Right ventricle myocardium inferior (tissue), 1 donor: ENCODE measurements around the gene SULT1C2. TPM values are rescaled to one million over a fixed set of nuclear protein-coding genes. Genes with fewer than 3 reads are reported as not detected.

ENCODE experiments used
- ATAC-seq: fragments of 200-7000 bp; cut with Tn5 transposase; one replicate; pipeline ENCODE4 v1.9.1; 2020; ENCODE audit warnings: mild to moderate bottlenecking, moderate library complexity
- DNase-seq: peaks from one replicate; pipeline ENCODE4 v3.0.0; 2021; ENCODE audit errors: missing footprints
- intact Hi-C: fragments of 100-400 bp; cut with DNase I; formaldehyde crosslinking; loops from one replicate; pipeline ENCODE4 v1.11.0; 2022
- long read RNA-seq: library from polyadenylated mRNA; unstranded; transcript quantifications from one replicate; pipeline ENCODE4 v2.0.0, GENCODE V29; 2021
- total RNA-seq: library from RNA; stranded (reverse); fragmentation: NEBNext Ultra II Directional; extraction: Animal tissue kit (Norgen Biotek cat#: 25700); gene quantifications from one replicate; pipeline ENCODE4 v1.2.1, GENCODE V29; 2021
- donor health status: DM: no; HTN: yes; CAD: no; lungs with severe emphysema.

The SULT1C2 gene
- 0.87 TPM for total RNA-seq
- long read RNA-seq, partial matches to known transcripts = 0 of 2 reads
- long read RNA-seq, other reads (novel, unspliced or antisense) = 2 of 2 reads

GRCh38 chr2:108288534-108289106 is at the start of gene SULT1C2:
SULT1C2 (plus strand) TSS chr2:108288895; CDS start chr2:108293668, 4,773 bp downstream.
- intact Hi-C loops = no loop called here
- DNase-seq (no peak), ATAC-seq (no peak)

DNA sequence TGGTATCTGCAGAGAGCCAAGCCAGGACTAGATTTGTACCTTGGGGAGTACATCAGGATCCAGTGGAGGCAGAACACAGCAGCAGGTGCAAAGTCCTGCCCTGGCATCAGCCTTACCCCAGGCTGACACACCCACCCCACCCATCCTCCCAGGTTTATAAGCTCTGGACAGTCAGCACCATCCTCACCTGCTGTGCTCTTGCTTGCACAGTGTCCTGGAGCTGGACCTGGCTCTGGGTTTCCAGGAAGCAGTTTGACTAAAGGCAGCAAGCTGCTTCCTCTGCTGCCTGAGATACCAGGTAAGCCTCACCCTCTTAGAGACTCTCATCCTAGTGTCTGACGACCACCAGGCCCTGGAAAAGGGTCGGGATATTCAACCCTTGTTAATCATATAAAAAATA is 48.9 kb upstream of the SULT1C2 start, which contains the start of gene SULT1C3:
Gene SULT1C3, plus strand, starts transcription at position 183 of the 400 bp plus-strand sequence. CDS start 7,227 bp downstream, outside the sequence.
- DNase-seq (no peak), ATAC-seq (no peak)
- intact Hi-C loops = no loop called here

DNA sequence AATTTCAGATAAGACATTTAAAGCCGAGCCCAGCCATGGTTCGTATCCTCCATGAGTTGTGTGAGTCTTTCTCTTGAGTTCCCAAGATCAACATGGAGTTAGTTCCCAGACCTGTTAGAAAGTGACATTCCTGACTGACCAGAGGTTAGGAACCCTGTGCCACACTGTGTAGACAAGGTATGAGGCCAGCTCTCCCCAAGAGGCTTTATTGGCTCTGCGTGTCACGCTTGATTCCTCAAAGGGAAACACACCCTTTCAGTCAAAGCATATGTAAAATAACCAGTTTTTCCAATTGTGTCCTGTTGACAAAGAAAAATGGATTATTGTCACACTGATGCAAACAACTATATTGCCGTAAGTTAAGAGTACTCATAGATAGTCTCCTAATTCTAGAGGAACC is 47.7 kb upstream of the SULT1C2 start:
- no peak for ATAC-seq
- no peak for DNase-seq
- intact Hi-C loops = no loop called here

DNA sequence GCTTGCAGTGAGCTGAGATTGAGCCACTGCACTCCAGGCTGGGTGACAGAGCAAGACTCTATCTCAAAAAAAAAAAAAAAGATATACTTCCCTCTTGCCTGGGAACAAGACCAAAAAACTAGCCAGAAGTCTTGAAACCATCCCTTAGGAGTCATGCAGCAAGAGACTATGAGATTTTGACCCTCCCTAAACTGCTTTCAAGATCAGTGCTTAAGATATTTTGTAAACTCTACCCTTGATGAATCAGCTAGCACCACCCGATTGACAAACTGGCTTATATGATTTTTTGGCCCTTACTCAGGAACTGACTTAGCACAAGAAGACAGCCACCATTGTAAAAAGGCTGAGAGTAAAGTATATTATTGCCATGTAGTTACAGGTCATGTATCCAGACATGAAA is 45.1 kb upstream of the SULT1C2 start:
- intact Hi-C loops = no loop called here
- ATAC-seq (no peak), DNase-seq (no peak)

GRCh38 chr2:108244667-108245414 is 43.9 kb upstream of the SULT1C2 start:
- DNase-seq (no peak), ATAC-seq (no peak)
- intact Hi-C loops = no loop called here

DNA sequence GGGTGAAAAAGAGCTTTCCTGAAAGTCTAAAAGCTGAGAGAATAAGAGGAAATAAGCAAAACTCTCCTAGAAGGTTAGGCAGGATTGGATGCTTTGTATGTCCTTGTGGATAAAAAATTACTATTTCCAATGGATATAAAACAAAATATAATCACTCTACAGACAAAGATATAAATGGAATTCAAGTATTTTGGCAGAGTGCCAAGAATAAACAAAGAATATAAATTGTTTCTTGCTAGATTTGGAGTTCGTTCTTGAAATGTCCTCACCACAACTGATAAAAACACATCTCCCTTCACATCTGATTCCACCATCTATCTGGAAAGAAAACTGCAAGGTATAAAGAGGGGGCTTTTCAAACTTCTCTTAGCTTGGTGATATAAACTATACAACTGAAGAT is 35.6 kb upstream of the SULT1C2 start:
- intact Hi-C loops = no loop called here
- ATAC-seq = no peak
- no peak for DNase-seq

DNA sequence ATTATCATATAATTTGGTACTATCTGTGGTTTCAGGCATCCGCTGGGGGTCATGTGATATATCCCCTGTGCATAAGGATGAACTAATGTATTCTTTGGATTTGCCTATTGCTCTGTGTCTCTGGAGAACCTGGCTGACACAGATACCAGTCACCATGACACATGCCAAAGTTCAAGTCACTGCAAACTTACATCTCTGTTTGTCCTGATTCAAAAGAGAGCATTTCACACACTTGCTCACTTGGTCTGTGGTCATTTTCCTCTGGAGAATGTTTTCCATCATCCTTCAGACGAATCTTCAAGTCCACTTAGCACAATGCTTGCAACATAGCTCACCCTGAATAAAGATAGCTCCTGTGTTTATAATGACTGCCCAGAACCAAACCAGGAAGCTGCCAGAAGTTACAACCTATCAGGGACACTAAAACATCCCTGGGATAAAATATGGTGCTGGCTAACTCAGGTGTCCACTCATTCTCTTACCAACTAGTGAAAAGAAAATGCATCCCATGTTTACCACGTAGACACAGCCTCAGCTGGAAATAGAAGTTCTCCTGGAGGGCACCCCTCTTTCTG is 30.9 kb upstream of the SULT1C2 start:
- DNase-seq (no peak), ATAC-seq (no peak)
- intact Hi-C loops = no loop called here

- intact Hi-C loops = no loop called here
- ATAC-seq (no peak), DNase-seq (no peak)
Observed at GRCh38 chr2:108260773-108261172, 27.9 kb upstream of the SULT1C2 start.

DNA sequence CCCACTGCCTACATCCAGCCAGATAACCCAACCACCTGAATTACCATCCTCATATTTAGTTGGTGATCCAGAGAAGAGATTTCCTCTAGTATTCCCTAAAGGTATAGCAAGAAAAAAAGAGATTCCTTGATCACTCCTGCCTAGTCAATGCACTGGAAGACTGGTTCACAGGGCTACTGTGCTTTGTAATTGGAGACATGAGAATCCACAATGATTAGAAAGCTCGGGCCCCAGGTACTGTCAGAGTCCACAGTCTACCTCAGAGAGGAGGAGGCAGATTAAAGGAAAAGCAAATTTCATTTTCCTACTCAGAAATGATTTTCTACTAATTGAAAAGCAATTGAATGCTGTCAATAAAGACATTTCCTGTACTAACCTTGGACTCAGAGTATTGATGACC is 26.7 kb upstream of the SULT1C2 start:
- intact Hi-C loops = no loop called here
- ATAC-seq (no peak), DNase-seq (no peak)

- ATAC-seq (no peak), DNase-seq (no peak)
- intact Hi-C loops = no loop called here
Observed at GRCh38 chr2:108263401-108263800, 25.3 kb upstream of the SULT1C2 start.

GRCh38 chr2:108266218-108266617 is 22.5 kb upstream of the SULT1C2 start:
- ATAC-seq = no peak
- no peak for DNase-seq
- intact Hi-C loops = no loop called here

- DNase-seq (no peak), ATAC-seq (no peak)
- intact Hi-C loops = no loop called here
Observed at GRCh38 chr2:108267101-108267500, 21.6 kb upstream of the SULT1C2 start.

DNA sequence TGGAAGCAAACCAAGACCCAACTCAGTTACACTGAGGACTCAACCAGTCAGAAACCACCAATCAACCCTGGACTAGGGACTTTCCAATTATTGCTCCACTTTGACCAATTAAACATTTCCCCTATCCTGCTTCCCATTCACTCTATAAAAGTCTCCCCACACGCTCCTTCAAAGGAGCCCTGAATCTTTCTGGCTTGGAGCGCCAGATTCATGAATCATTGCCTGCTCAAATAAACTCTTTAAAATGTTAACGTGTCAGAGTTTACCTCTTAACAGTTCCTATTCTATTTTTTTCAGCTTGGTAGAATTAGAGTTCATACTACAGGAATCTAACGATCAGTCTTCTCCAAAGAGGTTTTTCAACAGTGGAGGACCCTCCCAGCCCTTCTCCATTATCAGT is 20.7 kb upstream of the SULT1C2 start:
- no peak for DNase-seq
- ATAC-seq = no peak
- intact Hi-C loops = no loop called here

GRCh38 chr2:108270346-108270745 is 18.3 kb upstream of the SULT1C2 start:
- DNase-seq (no peak), ATAC-seq (no peak)
- intact Hi-C loops = no loop called here

DNA sequence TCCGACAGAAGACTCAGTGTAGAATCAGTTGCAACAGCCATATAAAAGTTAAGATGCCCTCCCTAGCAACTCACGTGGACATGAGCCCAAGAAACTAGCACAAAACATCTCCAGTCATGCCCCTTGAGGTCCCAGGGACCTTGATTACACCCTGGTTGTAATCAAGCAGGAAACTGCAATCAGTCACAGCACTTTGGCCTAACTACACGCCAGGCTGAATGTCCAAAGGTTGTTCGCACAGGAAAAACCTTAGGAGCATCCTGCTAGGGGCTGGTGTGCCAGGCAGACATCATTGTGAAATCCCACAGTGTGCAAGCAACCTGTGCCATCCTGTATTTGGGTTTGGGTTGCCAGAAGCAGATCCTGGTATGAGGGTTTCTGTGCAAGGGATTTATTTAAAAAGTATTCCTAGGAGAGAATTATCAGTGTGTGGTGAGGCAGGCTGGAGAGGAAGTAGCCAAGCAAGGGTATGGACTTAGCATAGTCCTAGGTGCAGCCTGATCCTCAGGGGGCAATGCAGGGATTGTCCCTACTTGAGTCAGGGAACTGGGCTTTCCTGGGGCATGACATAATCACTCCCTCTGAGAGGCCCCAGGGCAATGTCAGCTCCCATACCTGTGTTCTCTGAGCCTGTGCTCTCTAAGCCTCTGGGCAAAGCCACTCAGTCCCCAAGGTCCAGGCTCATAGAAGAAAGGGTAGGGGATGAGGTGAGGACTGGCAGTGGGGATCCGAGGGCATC is 17.8 kb upstream of the SULT1C2 start:
- intact Hi-C loops = no loop called here
- DNase-seq = no peak
- ATAC-seq = no peak

DNA sequence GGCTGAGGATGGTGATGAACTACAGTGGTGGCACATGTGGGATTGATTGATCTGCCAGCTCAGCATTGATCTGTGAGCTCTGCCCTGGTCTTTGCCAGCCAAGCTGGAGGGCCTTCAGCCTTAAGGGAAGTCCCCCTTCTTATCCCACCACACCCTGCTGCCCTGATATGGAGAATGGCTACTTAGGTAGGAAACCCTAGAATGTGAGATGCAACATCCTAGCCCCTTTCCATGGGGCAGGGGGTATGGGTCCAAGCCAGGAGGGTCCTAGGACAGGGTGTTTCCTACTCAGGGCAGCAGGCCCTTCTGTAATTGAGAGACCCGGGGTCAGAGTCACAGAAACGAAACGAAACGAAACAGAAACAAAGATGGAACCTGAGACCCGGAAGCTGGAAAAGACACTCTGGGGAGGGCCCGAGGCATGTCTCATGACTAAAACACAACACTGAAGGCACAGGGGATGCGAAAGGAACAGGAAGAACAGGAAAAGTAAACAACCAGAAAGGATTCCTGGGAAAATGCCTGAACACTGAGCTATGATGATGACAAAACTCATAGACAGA is 16.9 kb upstream of the SULT1C2 start:
- intact Hi-C loops = no loop called here
- DNase-seq (no peak), ATAC-seq (no peak)

DNA sequence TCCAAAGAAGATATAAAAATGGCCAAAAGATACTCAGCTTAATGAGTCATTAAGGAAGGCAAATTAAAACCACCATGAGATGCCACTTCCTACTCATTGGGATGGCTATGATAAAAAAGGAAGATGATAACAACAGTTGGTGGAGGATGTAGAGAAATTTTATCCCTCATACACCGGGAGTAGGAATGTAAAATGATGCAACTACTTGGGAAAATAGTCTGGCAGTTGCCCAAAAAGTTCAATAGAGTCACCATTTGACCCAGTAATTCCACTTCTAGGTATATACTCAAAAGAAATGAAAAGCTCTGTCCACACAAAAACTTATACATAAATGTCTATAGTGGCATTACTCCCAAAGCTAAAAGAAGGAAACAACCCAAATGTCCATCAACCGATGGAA is 10.1 kb upstream of the SULT1C2 start:
- ATAC-seq (no peak), DNase-seq (no peak)
- intact Hi-C loops = no loop called here

GRCh38 chr2:108279468-108279867 is 9.2 kb upstream of the SULT1C2 start:
- no peak for ATAC-seq
- DNase-seq = no peak
- intact Hi-C loops = no loop called here

DNA sequence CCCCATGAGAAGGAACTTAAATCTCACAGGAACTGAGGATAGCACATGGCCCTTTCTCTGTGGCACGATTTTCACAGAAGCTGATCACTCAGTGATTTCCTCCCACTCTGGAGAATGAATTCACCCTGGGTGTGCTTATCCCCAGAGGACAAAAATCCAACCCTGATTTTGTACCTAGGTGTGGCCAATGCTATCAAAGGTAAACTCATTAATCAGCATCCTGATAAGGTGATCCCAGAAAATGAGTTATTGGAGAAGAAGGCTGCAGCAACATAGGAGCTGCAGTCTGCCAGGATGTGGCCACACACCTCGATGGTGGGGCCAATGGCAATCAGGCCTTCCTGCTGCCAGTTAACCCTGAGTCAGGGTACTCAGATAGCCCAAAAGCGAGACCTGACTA is 8.2 kb upstream of the SULT1C2 start:
- no peak for DNase-seq
- no peak for ATAC-seq
- intact Hi-C loops = no loop called here
